Ecto neural progenitor cell (in vitro differentiated cells): ENCODE results near the gene MRPL49.

Source experiments
- DNase-seq: peaks from one replicate; pipeline ENCODE4 v3.0.0-alpha.2; 2018; ENCODE audit warnings: low spot score

MRPL49 gene

DNA sequence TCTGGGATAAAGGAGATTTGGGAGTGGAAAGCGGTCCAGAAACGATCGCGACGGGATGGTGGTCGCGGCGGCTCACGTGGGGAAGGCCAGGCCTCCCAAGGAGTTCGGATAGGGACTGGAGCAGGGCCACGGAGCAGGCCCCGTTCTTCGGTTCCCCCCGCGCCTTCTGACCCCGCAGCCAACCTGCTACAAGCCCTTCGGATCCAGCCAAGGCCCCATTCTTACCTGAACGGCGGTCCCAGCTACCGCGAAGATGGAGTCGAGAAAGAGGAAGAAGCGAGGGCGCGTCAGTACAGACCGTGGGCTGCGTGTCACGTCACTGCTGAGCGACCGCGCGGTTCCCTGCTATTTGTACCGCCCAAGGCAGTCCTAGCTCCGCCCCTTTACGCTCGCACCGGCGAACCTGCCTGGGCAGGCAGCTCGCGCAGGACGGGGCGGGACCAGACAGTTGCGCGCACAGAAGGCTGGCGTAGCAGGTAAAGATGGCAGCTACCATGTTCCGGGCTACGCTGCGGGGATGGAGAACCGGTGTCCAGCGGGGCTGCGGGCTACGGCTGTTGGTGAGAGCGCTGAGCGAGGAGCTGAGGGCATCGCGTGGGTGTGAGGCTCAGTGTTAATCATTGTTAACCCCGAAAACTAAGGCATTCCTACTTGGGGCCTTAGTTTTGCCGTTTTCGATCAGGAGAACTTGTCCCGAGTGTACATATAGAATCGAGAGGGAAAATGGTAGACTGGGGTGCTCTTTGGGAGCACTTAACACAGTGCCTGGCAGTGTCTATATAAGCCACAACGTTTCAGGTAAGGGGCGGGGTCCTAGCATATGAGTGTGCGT is at the start of gene MRPL49, which contains the start of gene FAU:
TSS of gene MRPL49 (plus strand) at position 457 of the 832 bp plus-strand sequence. CDS start at position 483, 26 bp downstream.
TSS of gene FAU (minus strand) at position 270 of the 832 bp plus-strand sequence. CDS start 321 bp downstream, outside the sequence.
- peak; percentile 97 for DNase-seq

DNA sequence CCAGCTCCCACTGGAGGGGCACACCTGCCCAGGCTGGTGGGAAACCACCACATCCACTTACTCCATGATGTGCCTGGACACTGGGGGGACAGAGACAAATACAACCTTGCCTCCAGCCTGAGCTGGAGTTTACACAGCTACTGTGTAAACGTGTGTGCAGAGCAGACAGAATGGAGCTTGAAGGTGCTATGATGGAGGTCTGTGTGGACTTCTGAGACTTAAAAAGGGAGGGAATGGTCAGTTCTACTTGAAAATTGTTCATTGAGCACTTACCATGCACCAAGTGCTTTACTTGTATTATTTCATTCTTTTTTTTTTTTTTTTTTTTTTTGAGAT is 49.5 kb upstream of the MRPL49 start:
- no peak for DNase-seq

- DNase-seq = no peak
Observed at GRCh38 chr11:65077451-65077850, 44.7 kb upstream of the MRPL49 start.

- no peak for DNase-seq
Observed at GRCh38 chr11:65078151-65078550, 44.0 kb upstream of the MRPL49 start.

GRCh38 chr11:65078786-65079342 is 43.3 kb upstream of the MRPL49 start:
- DNase-seq = no peak

- DNase-seq = no peak
Observed at GRCh38 chr11:65083134-65083833, 38.8 kb upstream of the MRPL49 start.

GRCh38 chr11:65083834-65084597 is 38.1 kb upstream of the MRPL49 start, which contains the start of the genes CDCA5 and ZFPL1:
Gene CDCA5, minus strand, starts transcription at chr11:65084040. Its CDS starts 62 bp downstream, at chr11:65083978.
Gene ZFPL1, plus strand, starts transcription at chr11:65084222. Its CDS starts 477 bp downstream, at chr11:65084699.
- DNase-seq = peak; percentile 97

GRCh38 chr11:65084598-65085375 is 37.3 kb upstream of the MRPL49 start:
- no peak for DNase-seq

DNA sequence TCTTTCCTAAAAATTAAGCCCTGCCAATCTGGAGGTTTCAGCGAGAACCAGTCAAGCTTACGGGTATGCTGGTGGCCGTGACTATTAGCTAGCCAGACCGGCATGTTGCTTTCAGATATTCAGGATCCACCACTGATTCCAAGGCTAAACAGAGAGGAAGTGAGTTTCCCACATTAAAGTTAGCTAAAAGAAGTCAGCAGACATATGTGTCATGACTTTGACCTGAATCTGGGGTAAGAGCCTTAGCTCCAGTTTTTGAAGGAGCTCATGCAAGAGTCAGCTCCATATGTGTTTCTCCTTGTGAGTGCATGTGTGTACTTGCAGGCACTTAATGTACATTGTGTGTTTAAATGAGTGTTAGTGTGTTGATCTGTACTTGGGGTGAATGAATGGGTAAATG is 36.7 kb upstream of the MRPL49 start:
- no peak for DNase-seq

DNA sequence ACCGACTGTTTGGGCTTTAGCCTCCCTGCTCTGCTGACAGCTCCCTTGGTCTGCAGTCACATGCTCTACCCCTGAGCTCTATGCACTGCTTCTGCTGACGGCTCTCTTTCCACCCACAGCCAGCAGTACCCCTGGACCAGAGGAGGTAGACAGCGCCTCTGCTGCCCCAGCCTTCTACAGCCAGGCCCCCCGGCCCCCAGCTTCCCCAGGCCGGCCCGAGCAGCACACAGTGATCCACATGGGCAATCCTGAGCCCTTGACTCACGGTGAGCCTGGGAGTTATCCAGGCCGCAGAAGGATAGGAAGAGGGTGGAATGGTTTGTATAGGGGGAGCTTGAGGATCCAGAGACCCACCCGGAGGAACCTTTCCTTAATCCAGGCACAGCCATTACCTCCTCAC is 35.3 kb upstream of the MRPL49 start:
- no peak for DNase-seq

GRCh38 chr11:65087216-65087615 is 34.9 kb upstream of the MRPL49 start:
- DNase-seq = no peak

GRCh38 chr11:65087827-65088226 is 34.3 kb upstream of the MRPL49 start:
- DNase-seq = no peak

DNA sequence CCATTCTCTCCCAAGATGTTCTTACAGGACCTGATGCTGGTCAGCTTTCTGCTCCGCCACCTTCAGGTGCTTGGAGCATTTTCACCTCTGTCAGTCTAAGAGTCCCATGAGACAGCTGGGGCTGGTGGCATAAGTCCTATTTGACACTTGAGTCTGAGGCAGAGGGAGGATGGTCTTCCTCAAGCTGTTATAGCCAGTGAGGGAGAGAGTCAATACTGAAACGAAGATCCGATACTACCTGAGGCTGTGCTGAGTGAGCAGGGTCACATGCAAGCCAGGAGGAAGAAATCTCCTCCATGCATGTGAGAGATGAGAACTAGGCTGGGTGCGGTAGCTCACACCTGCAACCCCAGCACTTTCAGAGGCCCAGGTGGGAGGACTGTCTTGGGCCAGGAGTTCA is 32.5 kb upstream of the MRPL49 start:
- no peak for DNase-seq

DNA sequence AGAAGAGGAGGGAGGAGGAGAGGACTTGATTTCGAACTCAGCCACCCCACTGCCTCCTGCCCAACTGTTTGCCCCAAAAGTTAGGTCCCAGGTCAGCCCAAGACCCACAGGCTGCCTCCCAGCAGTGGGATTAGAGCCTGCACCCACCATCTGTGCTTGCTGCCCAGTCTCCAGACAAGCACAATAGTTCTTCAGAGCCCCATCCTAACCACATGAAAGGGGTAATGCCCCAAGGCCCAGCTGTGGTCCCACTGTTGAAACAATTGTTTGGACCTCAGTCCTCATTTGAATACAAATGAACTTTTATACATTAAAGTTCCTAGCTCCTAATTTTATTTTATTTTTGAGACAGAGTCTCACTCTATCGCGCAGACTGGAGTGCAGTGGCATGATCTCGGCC is 31.5 kb upstream of the MRPL49 start:
- DNase-seq = no peak

DNA sequence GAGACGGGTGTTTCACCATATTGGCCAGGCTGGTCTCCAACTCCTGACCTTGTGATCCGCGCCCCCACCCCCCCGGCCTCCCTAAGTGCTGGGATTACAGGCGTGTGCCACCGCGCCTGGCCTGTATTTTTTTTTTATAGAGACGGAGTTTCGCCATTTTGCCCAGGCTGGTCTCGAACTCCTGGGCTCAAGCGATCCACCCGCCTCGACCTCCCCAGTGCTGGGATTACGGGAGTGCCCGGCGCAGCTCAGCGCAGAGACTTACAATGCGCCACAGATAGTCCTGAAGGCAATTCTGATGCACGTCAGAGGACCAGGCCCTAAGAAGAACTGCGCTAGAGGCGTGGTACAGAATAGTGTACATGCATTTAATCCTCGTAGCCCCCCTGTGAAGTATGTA is 26.7 kb upstream of the MRPL49 start:
- no peak for DNase-seq

GRCh38 chr11:65095974-65096806 is 25.9 kb upstream of the MRPL49 start, which contains the start of gene VPS51:
Gene VPS51, plus strand, starts transcription at chr11:65096214. Its CDS starts 37 bp downstream, at chr11:65096251.
- DNase-seq = peak; percentile 92

DNA sequence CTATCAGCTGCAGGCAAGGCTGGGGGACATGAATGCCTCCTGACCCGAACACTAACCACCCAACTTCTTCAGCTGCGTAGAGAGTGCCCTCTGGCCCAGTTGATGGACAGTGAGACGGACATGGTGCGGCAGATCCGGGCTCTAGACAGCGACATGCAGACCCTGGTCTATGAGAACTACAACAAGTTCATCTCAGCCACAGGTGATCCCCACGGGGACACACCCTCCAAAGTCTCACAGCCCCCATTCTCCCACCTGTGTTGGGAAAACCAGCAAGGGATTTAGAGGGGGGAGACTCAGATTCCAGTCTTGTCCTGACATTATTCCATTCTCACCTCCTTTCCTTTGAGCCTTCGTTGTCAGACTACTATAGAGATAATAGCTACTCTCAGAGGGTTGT is 25.2 kb upstream of the MRPL49 start:
- no peak for DNase-seq

- no peak for DNase-seq
Observed at GRCh38 chr11:65100674-65101350, 21.3 kb upstream of the MRPL49 start.
